GM12872 (cell line): Measurements from ENCODE around the gene CDKN2AIP.

Experiments
- TF ChIP-seq, protein P1 (sequence below): IDR thresholded peaks from 3 replicates; pipeline ENCODE4 v1.5.1; 2011; ENCODE audit warnings: low read depth, mild to moderate bottlenecking, low read length, moderate library complexity; ENCODE audit not compliant: insufficient read depth

The CDKN2AIP gene

DNA sequence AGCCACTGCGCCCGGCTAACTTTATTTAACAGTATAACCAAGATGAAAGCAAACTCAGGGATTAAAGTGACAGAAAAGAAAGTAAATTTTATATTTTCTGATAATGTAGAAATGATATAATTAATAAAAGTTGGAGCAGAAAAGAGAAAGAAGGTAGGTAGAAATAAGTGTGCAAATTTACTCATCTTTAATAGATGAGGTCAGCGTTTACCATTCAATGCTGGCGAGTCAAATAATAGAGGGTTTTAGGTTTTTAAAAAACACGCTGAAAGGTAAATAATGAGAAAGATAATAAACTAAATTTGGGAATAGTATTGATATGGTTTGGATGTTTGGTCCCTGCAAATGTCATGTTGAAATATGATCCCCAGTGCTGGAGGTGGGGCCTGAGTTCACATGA, 13.6 kb downstream of the CDKN2AIP start:
- TF ChIP-seq, protein P1, sequence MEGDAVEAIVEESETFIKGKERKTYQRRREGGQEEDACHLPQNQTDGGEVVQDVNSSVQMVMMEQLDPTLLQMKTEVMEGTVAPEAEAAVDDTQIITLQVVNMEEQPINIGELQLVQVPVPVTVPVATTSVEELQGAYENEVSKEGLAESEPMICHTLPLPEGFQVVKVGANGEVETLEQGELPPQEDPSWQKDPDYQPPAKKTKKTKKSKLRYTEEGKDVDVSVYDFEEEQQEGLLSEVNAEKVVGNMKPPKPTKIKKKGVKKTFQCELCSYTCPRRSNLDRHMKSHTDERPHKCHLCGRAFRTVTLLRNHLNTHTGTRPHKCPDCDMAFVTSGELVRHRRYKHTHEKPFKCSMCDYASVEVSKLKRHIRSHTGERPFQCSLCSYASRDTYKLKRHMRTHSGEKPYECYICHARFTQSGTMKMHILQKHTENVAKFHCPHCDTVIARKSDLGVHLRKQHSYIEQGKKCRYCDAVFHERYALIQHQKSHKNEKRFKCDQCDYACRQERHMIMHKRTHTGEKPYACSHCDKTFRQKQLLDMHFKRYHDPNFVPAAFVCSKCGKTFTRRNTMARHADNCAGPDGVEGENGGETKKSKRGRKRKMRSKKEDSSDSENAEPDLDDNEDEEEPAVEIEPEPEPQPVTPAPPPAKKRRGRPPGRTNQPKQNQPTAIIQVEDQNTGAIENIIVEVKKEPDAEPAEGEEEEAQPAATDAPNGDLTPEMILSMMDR = no peak

DNA sequence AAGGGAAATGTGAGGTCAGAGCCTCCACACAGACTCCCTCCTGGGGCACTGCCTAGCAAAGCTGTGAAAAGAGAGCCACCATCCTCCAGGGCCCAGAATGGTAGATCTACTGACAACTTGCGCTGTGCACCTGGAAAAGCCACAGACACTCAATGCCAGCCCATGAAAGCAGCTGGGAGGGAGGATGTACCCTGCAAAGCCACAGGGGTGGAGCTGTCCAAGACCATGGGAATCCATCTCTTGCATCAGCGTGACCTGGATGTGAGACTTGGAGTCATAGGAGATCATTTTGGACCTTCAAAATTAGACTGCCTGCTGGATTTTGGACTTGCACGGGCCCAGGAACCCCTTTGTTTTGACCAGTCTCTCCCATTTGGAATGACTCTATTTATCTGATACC, 22.8 kb downstream of the CDKN2AIP start:
- TF ChIP-seq, protein P1 = no peak

DNA sequence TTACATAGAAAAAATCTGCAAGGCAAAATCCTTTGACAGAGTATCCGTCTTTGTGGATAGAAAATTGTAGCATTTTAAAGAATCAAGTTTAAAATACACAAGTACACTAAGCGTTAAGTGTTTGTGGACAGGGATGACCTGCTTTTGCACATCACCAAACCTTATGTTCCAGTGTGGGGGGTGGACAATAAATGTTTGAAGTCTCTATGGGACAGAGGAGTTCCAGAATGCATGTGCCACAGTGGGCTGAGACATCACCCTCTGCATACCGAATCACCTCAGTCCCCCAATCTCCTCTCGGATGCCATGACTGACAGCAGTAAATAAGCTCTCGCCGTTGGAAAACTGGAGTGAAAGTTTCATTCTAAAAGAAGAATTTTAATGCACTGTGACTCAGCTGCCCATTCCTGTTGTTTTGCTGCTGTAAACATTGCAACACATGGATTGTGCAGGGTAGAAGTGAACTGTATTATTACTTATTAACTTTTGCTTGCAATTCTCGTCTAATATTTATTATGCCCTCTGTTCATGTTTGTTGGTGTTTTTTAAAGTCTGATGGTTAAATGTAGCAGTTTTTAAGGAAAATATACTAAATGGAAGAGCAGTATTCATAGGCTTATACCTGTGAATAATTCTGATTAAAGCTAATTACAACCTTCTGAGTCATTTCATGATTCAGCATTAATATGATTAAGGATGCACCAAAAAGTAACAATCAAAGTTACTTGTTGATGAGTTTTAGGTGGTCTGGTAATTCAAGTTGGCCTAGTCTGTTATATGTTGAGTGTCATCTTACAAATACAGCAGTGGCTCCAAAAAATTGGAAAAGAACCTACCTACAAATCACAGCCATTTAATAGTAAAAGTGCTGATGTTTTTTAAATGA, 24.0 kb downstream of the CDKN2AIP start:
- TF ChIP-seq, protein P1 = no peak

DNA sequence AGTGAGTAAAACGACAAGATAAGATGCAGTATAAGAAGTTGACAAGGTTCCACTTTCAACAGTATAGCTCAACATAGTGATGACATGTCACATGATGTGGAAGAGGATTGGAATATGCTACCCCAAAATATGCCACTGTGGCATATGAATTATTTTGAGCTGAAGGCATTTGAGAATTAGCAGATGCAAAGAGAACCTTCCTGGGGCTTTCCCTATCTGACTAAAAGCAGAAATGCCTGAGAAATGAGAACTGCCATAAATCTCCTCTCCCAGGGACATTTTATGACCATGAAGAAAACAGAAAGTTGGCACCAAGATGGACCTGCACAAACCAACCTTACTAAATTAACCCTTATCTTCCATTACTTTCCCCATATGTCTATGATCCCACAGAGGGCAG, 24.8 kb downstream of the CDKN2AIP start:
- TF ChIP-seq, protein P1 = no peak

DNA sequence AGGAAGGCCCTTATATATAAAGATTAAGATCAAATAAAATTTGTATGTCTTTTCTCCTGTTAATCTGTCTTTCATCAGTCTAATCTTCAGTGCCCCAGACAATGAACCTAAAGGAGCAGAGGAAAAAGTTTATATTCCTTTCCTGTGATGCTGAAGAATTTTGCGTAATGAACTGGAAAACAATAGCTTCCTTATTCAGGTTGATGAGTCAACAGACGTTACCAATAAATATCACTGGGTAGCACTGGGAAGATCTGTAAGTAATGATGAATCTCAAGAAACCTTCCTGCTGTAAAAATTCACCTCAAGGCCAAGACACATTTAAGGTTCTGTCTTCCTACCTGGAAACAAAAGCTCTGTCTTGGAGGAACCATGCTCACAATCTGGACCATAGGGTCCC, 25.5 kb downstream of the CDKN2AIP start:
- TF ChIP-seq, protein P1 = no peak

DNA sequence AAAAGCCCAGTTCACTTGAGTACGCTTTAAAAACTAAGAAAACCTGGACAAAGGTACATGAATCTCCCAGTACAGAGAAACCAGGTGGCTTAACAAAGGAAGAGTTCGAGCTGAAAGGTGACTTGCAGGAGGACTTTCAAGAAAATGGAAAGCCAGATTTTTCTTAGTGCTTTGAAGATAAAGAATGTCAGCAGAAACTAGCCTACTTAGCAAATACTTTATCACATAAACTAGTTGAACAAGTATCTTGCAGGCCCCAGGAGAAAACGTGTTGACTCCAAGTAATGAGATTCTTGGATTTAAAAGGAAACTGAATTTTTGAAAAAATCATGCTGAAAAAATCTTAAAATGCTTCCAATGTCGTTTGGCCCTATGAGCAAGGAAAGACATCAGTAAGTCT, 26.4 kb downstream of the CDKN2AIP start:
- TF ChIP-seq, protein P1 = no peak

DNA sequence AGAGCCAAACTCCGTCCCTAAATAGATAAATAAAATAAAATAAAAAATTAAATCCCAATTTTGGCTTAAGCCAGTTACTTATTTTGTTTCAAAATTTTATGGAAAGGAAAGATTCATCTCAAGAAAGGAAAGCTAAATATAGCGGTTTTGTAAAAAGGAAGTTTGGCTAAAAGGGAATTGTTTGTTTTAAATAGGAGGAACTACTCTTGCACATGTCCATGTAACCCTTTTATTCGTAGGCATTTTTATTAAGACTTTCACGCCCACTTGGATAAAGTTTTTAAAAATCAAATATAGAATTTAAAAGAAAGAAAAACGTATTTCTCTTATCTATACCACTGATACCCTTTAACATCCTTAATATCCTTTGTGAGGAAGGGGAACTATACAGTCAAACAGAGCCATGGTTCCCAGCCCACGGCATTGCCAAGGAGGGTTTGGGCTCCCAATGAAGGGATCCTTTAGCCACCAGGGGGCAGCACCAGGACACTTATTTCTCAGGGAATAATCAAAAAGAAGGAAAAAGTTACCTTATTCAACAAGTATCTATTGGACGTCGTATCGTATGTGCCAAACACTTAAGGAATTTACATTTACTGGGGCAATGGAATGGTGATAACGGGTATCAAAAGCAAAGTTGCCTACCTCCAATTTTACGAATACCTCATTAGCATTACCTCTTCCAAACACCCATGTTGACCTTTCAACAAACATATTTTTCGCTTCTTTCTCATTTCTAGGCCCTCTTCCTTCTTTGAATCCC, 27.7 kb downstream of the CDKN2AIP start:
- TF ChIP-seq, protein P1 = peak; percentile 73
